BLaER1 treated with 17β-estradiol and CSF1 and Interleukin-3, amounts not matched to agents 10 nM and 100 nM (cell line): ENCODE data around the gene POU6F2.
"Not testable (repeated sequence)": the region's sequence is repeated elsewhere in the genome, so short reads cannot be mapped to it uniquely, and the experiment has no call there.

Source experiments
- H3K27ac ChIP-seq, 11 experiments: shearing (Covaris generic); formaldehyde crosslinking; 2 replicates each; pipeline ENCODE4 v1.8.1; 2022
- H3K27me3 ChIP-seq, 11 experiments: shearing (Covaris generic); formaldehyde crosslinking; 2 replicates each; pipeline ENCODE4 v1.8.1; 2022
- H3K36me3 ChIP-seq, 11 experiments: shearing (Covaris generic); formaldehyde crosslinking; 2 replicates each; pipeline ENCODE4 v1.8.1; 2022
- H3K4me1 ChIP-seq, 10 experiments: shearing (Covaris generic); formaldehyde crosslinking; 2 replicates each; pipeline ENCODE4 v1.8.1; 2022
- H3K4me2 ChIP-seq, 11 experiments: shearing (Covaris generic); formaldehyde crosslinking; 2 replicates each; pipeline ENCODE4 v1.8.1; 2022
- H3K4me3 ChIP-seq, 10 experiments: shearing (Covaris generic); formaldehyde crosslinking; 2 replicates each; pipeline ENCODE4 v1.8.1; 2022
- H3K9ac ChIP-seq, 11 experiments: shearing (Covaris generic); formaldehyde crosslinking; 2 replicates each; pipeline ENCODE4 v1.8.1; 2022
- H3K9me3 ChIP-seq, 11 experiments: shearing (Covaris generic); formaldehyde crosslinking; replicated peaks in 1 of 11; 2 replicates each; pipeline ENCODE4 v1.8.1; 2022
- H4K20me1 ChIP-seq, 11 experiments: shearing (Covaris generic); formaldehyde crosslinking; 2 replicates each; pipeline ENCODE4 v1.8.1; 2022
- Cebpa-rat ChIP-seq, 11 experiments: shearing (Covaris generic); IDR thresholded peaks; 2 replicates each; pipeline ENCODE4 v1.8.1; 2022

POU6F2 gene

GRCh38 chr7:38962028-38962427, 15.7 kb upstream of the POU6F2 start:
- H4K20me1 ChIP-seq, result no peaks in the 10 kb centered on the region
- no peak overlapping the region for H3K4me3 ChIP-seq
- no peaks in the 10 kb centered on the region for H3K27me3 ChIP-seq
- no peak for TF ChIP-seq Cebpa-rat (IDR thresholded peaks at IDR 0.05)
- H3K4me1 ChIP-seq, result peaks cover 0 to 21% (median 10%) of the 10 kb centered on the region in 10 experiments; a peak in 11 of 20 replicates
- no peak overlapping the region for H3K9ac ChIP-seq
- no peaks in the 10 kb centered on the region for H3K36me3 ChIP-seq
- H3K4me2 ChIP-seq, result no peak overlapping the region
- no peak overlapping the region for H3K27ac ChIP-seq
- H3K9me3 ChIP-seq, result peaks cover 4 to 34% (median 16%) of the 10 kb centered on the region in 11 experiments; a peak in 16 of 22 replicates

- Histone ChIP-seq H3K4me1 (no peaks in the 10 kb centered on the region), H3K36me3 (no peaks in the 10 kb centered on the region), H4K20me1 (no peaks in the 10 kb centered on the region), H3K9me3 (peaks cover 4 to 27% (median 15%) of the 10 kb centered on the region in 11 experiments; a peak in 16 of 22 replicates), H3K4me2 (no peak overlapping the region), H3K27me3 (no peaks in the 10 kb centered on the region), H3K9ac (no peak overlapping the region), H3K4me3 (no peak overlapping the region), H3K27ac (no peak overlapping the region)
- TF ChIP-seq Cebpa-rat (IDR thresholded peaks at IDR 0.05), result no peak
These were observed 12.8 kb upstream of the POU6F2 start for GRCh38 chr7:38964921-38965320.

- TF ChIP-seq Cebpa-rat (IDR thresholded peaks at IDR 0.05), result no peak
- Histone ChIP-seq H3K27me3 (no peaks in the 10 kb centered on the region), H3K36me3 (no peaks in the 10 kb centered on the region), H4K20me1 (no peaks in the 10 kb centered on the region), H3K9me3 (peaks cover 0 to 8% (median 5%) of the 10 kb centered on the region in 11 experiments; a peak in 8 of 22 replicates), H3K4me1 (0 out of 20 replicates have a peak, but pooled peaks cover 0 to 4% (median 0%) of the 10 kb centered on the region in 10 experiments), H3K4me3 (no peak overlapping the region), H3K9ac (no peak overlapping the region), H3K4me2 (no peak overlapping the region), H3K27ac (no peak overlapping the region)
These were observed 3.9 kb upstream of the POU6F2 start for GRCh38 chr7:38973760-38974159.

- Histone ChIP-seq H3K27me3 (no peaks in the 10 kb centered on the region), H3K4me1 (0 out of 20 replicates have a peak, but pooled peaks cover 0 to 4% (median 0%) of the 10 kb centered on the region in 10 experiments), H3K9me3 (peaks cover 0 to 8% (median 5%) of the 10 kb centered on the region in 11 experiments; a peak in 8 of 22 replicates), H3K4me2 (no peak overlapping the region), H3K27ac (no peak overlapping the region), H3K9ac (no peak overlapping the region), H3K36me3 (no peaks in the 10 kb centered on the region), H4K20me1 (no peaks in the 10 kb centered on the region), H3K4me3 (no peak overlapping the region)
- TF ChIP-seq Cebpa-rat (IDR thresholded peaks at IDR 0.05), result no peak
These were observed 1.7 kb upstream of the POU6F2 start for GRCh38 chr7:38975944-38976392.

GRCh38 chr7:38978491-38978890, 782 bp downstream of the POU6F2 start:
- Histone ChIP-seq H3K9me3 (peaks cover 0 to 8% (median 5%) of the 10 kb centered on the region in 11 experiments; a peak in 8 of 22 replicates), H3K9ac (no peak overlapping the region), H3K27ac (no peak overlapping the region), H3K4me3 (no peak overlapping the region), H3K27me3 (no peaks in the 10 kb centered on the region), H4K20me1 (no peaks in the 10 kb centered on the region), H3K4me1 (no peaks in the 10 kb centered on the region), H3K4me2 (no peak overlapping the region), H3K36me3 (no peaks in the 10 kb centered on the region)
- no peak for TF ChIP-seq Cebpa-rat (IDR thresholded peaks at IDR 0.05)

- Histone ChIP-seq H3K9me3 (no peaks in the 10 kb centered on the region), H3K4me1 (no peaks in the 10 kb centered on the region), H3K9ac (no peak overlapping the region), H4K20me1 (no peaks in the 10 kb centered on the region), H3K4me2 (no peak overlapping the region), H3K27me3 (no peaks in the 10 kb centered on the region), H3K27ac (no peak overlapping the region), H3K36me3 (no peaks in the 10 kb centered on the region), H3K4me3 (no peak overlapping the region)
- TF ChIP-seq Cebpa-rat (IDR thresholded peaks at IDR 0.05), result no peak
These were observed 14.5 kb downstream of the POU6F2 start for GRCh38 chr7:38992203-38992602.

- H3K27me3 ChIP-seq, result no peaks in the 10 kb centered on the region
These were observed 23.9 kb downstream of the POU6F2 start for GRCh38 chr7:39001595-39001994.

GRCh38 chr7:39002755-39003154, 25.0 kb downstream of the POU6F2 start:
- no peak for TF ChIP-seq Cebpa-rat (IDR thresholded peaks at IDR 0.05)
- Histone ChIP-seq H3K4me2 (no peak overlapping the region), H4K20me1 (no peaks in the 10 kb centered on the region), H3K9me3 (no peaks in the 10 kb centered on the region), H3K27me3 (no peaks in the 10 kb centered on the region), H3K9ac (no peak overlapping the region), H3K36me3 (no peaks in the 10 kb centered on the region), H3K4me3 (no peak overlapping the region), H3K4me1 (no peaks in the 10 kb centered on the region), H3K27ac (no peak overlapping the region)

More at GRCh38 chr7:39001595-39001994, 23.9 kb downstream of the POU6F2 start:
- Histone ChIP-seq H4K20me1 (no peaks in the 10 kb centered on the region), H3K4me1 (no peaks in the 10 kb centered on the region), H3K27ac (no peak overlapping the region), H3K36me3 (no peaks in the 10 kb centered on the region), H3K4me2 (no peak overlapping the region), H3K9me3 (no peaks in the 10 kb centered on the region), H3K4me3 (no peak overlapping the region), H3K9ac (no peak overlapping the region)
- no peak for TF ChIP-seq Cebpa-rat (IDR thresholded peaks at IDR 0.05)

GRCh38 chr7:39005036-39005435, 27.3 kb downstream of the POU6F2 start:
- H3K27me3 ChIP-seq, result no peaks in the 10 kb centered on the region
- no peaks in the 10 kb centered on the region for H3K36me3 ChIP-seq
- no peak overlapping the region for H3K27ac ChIP-seq
- H3K4me2 ChIP-seq, result no peak overlapping the region
- no peaks in the 10 kb centered on the region for H3K9me3 ChIP-seq
- H3K4me1 ChIP-seq, result no peaks in the 10 kb centered on the region
- H4K20me1 ChIP-seq, result no peaks in the 10 kb centered on the region
- H3K4me3 ChIP-seq, result no peak overlapping the region
- no peak for TF ChIP-seq Cebpa-rat (IDR thresholded peaks at IDR 0.05)
- no peak overlapping the region for H3K9ac ChIP-seq

GRCh38 chr7:39005461-39005860, 27.8 kb downstream of the POU6F2 start:
- Histone ChIP-seq H4K20me1 (no peaks in the 10 kb centered on the region), H3K4me2 (no peak overlapping the region), H3K27me3 (no peaks in the 10 kb centered on the region), H3K4me3 (no peak overlapping the region), H3K4me1 (no peaks in the 10 kb centered on the region), H3K9ac (no peak overlapping the region), H3K9me3 (no peaks in the 10 kb centered on the region), H3K36me3 (no peaks in the 10 kb centered on the region), H3K27ac (no peak overlapping the region)
- no peak for TF ChIP-seq Cebpa-rat (IDR thresholded peaks at IDR 0.05)

- H3K36me3 ChIP-seq, H3K27me3 ChIP-seq, H3K4me1 ChIP-seq, H3K9ac ChIP-seq, H3K4me2 ChIP-seq, H3K27ac ChIP-seq, H3K4me3 ChIP-seq, H3K9me3 ChIP-seq, H4K20me1 ChIP-seq: not testable (repeated sequence)
These were observed 35.6 kb downstream of the POU6F2 start for GRCh38 chr7:39013049-39013939.
